Activated CD8-positive, alpha-beta memory T cell treated with anti-CD3 and anti-CD28 coated beads for 24 hours (primary cell): ENCODE data around the gene ENPEP.
"Not testable (repeated sequence)": the region's sequence is repeated elsewhere in the genome, so short reads cannot be mapped to it uniquely, and the experiment has no call there.

ENCODE experiments used
- DNase-seq: peaks from one replicate; pipeline ENCODE4 v3.0.0-alpha.2; 2020

ENPEP gene

GRCh38 chr4:110475881-110476818 lies at the start of gene ENPEP:
ENPEP (plus strand) TSS chr4:110476155; CDS start chr4:110476415, 260 bp downstream.
- DNase-seq = no peak

DNA sequence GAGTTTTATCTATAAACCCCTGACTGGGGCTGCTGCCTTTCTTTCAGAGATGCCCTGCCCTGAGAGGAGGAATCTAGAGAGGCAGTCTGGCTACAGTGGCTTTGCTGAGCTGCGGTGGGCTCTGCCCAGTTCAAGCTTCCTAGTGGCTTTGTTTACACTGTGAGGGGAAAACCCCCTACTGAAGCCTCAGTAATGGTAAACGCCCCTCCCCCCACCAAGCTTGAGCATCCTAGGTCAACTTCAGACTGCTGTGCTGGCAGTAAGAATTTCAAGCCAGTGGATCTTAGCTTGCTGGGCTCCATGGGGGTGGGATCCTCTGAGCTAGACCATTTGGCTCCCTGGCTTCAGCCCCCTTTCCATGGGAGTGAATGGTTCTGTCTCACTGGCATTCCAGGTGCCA lies 44.1 kb upstream of the ENPEP start:
- not testable (repeated sequence) for DNase-seq

DNA sequence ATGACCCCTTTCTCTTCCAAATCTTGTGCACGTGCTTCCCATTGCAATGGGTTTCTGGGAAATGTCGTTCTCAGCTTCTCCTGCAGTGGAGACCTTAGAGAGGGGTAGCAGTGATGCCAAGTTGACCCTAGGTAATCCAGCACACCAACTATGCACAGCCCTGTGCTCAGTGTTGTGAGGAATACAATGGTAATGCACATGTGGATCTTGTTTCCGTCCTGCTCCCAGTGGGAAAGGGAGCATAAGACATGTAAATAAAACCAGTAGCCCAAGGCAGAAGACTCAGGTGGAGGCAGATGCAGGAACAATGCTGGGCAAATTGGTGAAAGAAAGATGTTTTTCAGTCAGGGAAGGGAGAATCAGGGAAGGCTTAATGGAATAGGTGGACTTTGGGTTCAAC lies 38.7 kb upstream of the ENPEP start:
- not testable (repeated sequence) for DNase-seq

DNA sequence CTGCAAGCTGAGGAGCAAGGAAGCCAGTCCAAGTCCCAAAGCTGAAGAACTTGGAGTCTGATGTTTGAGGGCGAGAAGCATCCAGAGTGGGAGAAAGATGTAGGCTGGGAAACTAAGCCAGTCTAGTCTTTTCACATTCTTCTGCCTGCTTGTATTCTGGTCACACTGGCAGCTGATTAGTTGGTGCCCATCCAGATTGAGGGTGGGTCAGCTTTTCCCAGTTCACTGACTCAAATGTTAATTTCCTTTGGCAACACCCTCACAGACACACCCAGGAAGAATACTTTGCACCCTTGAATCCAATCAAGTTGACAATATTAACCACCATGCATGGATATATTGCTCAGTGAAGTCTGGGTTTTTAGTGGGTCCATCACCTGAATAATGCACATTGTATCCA lies 36.7 kb upstream of the ENPEP start:
- not testable (repeated sequence) for DNase-seq

- no peak for DNase-seq
Measured at GRCh38 chr4:110442309-110442708, 33.6 kb upstream of the ENPEP start.

DNA sequence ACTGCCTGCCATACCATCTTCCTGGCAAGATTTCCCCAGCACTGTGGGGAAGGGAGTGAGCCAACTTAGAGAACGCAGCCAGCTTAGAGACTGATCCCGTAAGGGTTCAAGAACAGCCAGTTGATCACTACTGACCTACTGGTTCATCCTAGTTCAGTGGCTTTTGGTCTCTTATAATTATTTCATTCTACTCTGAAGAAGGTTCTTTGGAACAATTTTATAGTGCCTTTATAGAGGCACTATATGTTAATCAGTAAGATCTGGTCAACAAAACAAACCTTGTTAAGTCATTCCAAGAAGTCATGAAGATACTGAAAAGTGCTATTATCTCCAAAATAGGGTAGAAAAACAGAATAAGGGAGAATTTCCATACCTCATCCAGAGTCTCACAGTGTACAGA lies 33.2 kb upstream of the ENPEP start:
- no peak for DNase-seq

GRCh38 chr4:110449947-110450346 lies 26.0 kb upstream of the ENPEP start:
- DNase-seq = no peak

DNA sequence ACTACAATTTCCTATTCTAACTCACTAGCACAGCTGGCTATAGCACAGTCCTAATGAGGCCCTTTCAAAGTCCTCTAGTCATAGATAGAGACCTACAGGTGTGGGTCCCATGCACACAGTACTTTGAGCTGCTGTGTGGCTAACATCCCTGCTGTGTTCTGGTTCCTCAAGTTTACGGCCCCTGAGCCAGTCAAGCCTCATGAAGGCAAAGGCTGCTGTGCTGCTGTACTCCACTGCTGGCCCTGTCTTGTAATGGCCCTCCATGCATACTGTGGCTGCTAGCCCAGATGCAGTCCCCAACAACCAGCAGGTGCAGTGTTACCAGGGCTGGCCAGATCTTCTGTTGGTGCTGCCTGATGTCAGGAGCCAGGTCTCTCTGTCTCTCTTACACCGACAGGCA lies 23.4 kb upstream of the ENPEP start:
- no peak for DNase-seq

- no peak for DNase-seq
Measured at GRCh38 chr4:110454441-110454840, 21.5 kb upstream of the ENPEP start.

DNA sequence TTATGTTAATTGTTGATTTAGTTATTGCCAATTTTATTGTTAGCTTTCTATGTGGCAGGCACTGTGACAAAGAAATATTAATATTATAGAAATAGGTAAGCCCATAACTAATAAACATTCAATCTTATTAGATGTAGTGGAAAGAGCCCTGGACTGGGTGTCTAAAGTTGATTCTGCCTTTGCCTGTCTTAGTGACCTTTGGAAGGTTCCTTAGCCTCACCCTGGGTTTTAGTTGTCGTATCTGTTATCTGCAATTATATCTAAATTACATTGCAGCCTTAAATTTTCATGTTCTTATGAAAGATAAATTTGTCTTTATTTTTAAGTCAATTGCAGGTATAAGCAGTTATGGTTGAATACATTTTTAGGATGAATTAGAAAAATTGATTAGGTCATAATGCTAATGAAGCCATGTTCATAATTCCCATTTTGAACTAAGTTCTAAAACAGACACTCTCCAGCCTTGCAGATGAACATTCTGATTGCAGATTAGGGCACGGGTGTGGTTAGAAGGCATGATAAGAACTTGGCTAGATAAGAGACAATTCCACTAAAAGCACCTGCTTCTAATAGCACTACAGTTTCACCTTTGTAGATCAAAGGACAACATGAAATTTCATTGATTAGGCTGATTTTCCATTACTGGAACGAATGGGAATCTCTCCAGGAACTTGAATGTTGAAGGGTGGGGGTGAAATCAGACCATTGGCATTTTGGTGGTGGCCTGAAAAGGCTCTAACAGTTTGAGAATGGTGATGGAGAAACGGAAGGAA lies 17.3 kb upstream of the ENPEP start:
- no peak for DNase-seq

- no peak for DNase-seq
Measured at GRCh38 chr4:110460074-110460746, 15.7 kb upstream of the ENPEP start.

GRCh38 chr4:110467400-110467799 lies 8.6 kb upstream of the ENPEP start:
- no peak for DNase-seq

DNA sequence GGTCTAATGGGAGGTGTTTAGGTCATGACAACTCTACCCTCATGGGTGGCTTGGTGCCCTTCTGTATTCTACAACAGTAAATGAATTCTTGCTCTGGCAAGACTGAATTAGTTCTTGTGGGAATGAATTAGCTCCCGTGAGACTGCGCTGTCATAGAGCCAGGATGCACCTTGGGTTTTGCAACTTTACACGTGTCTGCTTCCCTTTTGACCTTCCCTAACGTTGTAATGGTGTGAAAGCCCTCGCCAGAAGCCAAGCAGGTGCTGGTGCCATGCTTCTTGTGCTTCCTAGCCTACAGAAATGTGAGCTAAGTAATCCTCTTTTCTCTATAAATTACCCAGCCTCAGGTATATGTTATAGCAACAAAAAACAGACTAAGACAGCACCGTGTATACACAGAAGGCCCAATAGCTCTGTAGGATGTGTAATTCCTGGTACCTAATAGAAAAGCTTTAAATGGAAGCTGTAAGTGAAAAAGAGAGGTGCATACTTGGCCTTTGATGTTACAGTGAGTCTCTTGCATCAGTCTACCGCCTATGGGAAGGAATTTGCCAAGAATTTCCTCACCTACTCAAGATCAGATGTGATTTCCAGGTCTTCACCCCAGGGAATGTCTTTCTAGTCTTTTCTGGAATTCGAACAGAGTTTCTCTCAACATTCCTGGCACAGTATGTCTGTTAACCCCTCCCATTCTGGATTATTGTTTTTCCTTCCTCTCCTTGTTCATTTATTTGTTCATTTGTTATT lies 3.2 kb upstream of the ENPEP start:
- DNase-seq = no peak

DNA sequence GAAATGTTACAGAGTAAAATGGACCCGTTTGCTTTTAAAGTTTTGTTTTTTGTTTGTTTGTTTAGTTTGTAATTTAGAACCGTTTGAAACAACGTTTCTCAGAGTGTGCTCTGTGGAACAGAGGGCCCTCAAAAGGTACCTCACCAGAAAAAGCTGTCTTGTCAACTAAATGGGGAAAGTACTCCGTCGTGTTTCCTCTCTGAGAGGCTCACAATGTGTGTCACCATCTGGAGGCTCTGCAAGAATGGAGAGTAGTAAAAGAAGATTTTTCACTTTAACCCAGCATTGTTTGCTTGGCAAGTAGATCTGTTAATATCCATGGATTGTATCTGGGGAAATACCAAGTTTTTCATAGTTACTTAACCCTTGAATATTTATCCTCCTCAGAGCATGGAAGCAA lies 1.5 kb upstream of the ENPEP start:
- no peak for DNase-seq

GRCh38 chr4:110475080-110475479 lies 875 bp upstream of the ENPEP start:
- DNase-seq = not testable (repeated sequence)

DNA sequence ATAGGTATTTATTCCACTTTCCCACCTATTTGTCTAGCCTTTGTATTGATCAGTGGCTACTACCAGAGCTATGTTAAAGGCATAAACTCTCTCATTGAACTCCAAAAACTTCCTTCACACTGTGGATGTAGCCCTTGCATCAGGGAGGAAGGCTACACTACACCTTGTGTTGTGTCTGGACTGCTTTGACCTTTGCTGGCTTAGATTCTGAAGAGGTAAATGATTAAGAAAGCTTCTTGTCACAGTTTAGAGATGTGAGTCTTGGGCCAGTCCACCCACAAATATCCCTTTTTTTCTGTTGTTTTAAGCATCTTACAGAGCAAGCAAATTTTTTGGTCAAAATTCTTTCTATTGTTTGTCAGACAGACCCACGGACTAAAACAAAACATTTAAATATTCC lies 1.9 kb downstream of the ENPEP start:
- DNase-seq = no peak

DNA sequence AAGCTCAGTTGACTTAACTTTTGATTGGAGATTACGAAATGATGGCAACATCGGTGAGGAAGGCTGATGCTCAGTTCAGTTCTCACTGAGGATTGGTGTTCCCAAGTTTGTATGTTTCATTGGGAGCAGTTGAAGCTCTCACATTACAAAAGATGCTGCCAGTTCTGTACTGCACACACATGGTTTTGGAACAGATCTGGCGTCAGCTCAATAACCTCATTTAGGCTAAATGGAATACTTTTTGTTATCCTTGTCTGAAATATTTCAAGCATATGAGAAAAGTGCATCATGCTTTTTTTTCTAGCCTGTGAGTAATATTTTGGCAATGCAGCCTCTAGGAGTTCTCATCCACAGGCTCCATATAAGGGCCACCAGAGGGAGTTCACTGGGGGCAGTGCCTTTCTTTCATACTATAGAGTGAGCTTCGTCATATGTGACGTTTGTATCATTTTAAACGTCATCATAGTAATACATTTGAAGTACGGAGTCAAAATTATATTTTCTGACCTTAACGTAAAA lies 4.1 kb downstream of the ENPEP start:
- no peak for DNase-seq

- no peak for DNase-seq
Measured at GRCh38 chr4:110480746-110481271, 4.9 kb downstream of the ENPEP start.

DNA sequence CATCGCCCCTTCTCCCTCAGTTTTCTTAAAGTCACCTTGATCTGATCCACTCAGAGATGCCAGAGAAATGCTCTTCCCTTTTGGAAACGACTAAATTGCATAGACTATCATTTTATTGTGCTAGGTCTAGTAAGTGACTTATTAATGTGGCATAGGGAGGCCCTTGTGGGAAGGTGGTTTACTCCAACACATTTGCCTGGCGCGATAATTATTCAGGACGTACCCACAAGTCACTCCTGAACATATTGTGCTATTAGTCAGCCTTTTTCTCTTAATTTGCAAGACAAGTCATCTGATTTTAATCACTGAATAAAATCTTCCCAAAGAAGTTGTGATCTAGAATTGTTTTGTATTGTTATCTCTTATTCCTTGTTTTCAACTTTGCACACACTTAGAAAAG lies 7.6 kb downstream of the ENPEP start:
- no peak for DNase-seq

- no peak for DNase-seq
Measured at GRCh38 chr4:110484029-110484428, 8.1 kb downstream of the ENPEP start.

- no peak for DNase-seq
Measured at GRCh38 chr4:110484767-110485166, 8.8 kb downstream of the ENPEP start.

- DNase-seq = no peak
Measured at GRCh38 chr4:110485452-110485851, 9.5 kb downstream of the ENPEP start.
